IMR-90 (cell line): Measurements from ENCODE around the gene CLDN9.

Experiments
- CEBPB ChIP-seq: IDR thresholded peaks from 2 replicates; pipeline ENCODE4 v1.6.1; 2012; ENCODE audit warnings: low read depth, low read length, improper control_type of control experiment
- CHD1 ChIP-seq: IDR thresholded peaks from 2 replicates; pipeline ENCODE4 v1.6.1; 2012; ENCODE audit warnings: low read depth, low read length, improper control_type of control experiment
- FOS ChIP-seq: fragments of 150-350 bp; IDR thresholded peaks from 2 replicates; pipeline ENCODE4 v1.6.1; 2016; ENCODE audit warnings: low read depth, low read length
- POLR2A ChIP-seq: IDR thresholded peaks from 2 replicates; pipeline ENCODE4 v1.6.1; 2012; ENCODE audit warnings: mild to moderate bottlenecking, low read depth, low read length
- RAD21 ChIP-seq: IDR thresholded peaks from 2 replicates; pipeline ENCODE4 v1.6.1; 2012; ENCODE audit warnings: low read length, improper control_type of control experiment
- RCOR1 ChIP-seq: IDR thresholded peaks from 2 replicates; pipeline ENCODE4 v1.6.1; 2012; ENCODE audit warnings: mild to moderate bottlenecking, low read length, improper control_type of control experiment; ENCODE audit not compliant: insufficient replicate concordance
- SMC3 ChIP-seq: fragments of 150-350 bp; IDR thresholded peaks from 2 replicates; pipeline ENCODE4 v1.6.1; 2016; ENCODE audit warnings: low read depth, mild to moderate bottlenecking, antibody characterized with exemption, low read length, moderate library complexity
- TF ChIP-seq, protein P1 (sequence below): conservative IDR thresholded peaks from 2 replicates; pipeline ENCODE4 v1.5.1; 2012; ENCODE audit warnings: mild to moderate bottlenecking, low read depth, low read length, improper control_type of control experiment
- TF ChIP-seq, protein P2 (sequence below): fragments of 150-350 bp; IDR thresholded peaks from 2 replicates; pipeline ENCODE4 v1.6.1; 2017; ENCODE audit warnings: mild to moderate bottlenecking, antibody characterized with exemption, low read length, low read depth
- TF ChIP-seq, protein P3 (sequence below): fragments of 150-350 bp; IDR thresholded peaks from 2 replicates; pipeline ENCODE4 v1.6.1; 2016; ENCODE audit warnings: low read depth, mild to moderate bottlenecking, low read length, moderate library complexity, borderline replicate concordance

DNA sequence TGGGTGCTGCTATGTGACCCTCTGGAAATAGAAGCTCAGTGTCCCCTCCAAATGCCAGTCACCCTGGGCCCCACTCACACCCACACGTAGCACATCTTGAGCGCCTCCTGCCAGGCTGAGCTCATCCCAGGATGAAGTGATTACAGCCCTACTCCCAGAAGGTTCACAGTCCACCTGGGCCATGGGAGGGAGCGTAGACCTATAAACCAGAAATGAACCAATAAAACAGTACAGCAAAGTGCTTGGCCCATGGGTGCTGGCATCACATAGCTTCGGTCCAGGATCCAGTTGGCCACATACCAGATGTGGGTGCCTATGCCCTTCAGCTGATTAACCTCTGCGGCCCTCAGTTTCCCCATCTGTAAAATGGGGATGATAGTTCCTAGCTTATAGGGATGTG is 26.2 kb downstream of the CLDN9 start:
- TF ChIP-seq, protein P1, sequence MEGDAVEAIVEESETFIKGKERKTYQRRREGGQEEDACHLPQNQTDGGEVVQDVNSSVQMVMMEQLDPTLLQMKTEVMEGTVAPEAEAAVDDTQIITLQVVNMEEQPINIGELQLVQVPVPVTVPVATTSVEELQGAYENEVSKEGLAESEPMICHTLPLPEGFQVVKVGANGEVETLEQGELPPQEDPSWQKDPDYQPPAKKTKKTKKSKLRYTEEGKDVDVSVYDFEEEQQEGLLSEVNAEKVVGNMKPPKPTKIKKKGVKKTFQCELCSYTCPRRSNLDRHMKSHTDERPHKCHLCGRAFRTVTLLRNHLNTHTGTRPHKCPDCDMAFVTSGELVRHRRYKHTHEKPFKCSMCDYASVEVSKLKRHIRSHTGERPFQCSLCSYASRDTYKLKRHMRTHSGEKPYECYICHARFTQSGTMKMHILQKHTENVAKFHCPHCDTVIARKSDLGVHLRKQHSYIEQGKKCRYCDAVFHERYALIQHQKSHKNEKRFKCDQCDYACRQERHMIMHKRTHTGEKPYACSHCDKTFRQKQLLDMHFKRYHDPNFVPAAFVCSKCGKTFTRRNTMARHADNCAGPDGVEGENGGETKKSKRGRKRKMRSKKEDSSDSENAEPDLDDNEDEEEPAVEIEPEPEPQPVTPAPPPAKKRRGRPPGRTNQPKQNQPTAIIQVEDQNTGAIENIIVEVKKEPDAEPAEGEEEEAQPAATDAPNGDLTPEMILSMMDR: no peak
- no peak for TF ChIP-seq POLR2A
- no peak for TF ChIP-seq RCOR1
- no peak for TF ChIP-seq SMC3
- TF ChIP-seq, protein P2, sequence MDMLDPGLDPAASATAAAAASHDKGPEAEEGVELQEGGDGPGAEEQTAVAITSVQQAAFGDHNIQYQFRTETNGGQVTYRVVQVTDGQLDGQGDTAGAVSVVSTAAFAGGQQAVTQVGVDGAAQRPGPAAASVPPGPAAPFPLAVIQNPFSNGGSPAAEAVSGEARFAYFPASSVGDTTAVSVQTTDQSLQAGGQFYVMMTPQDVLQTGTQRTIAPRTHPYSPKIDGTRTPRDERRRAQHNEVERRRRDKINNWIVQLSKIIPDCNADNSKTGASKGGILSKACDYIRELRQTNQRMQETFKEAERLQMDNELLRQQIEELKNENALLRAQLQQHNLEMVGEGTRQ: no peak
- TF ChIP-seq, protein P3, sequence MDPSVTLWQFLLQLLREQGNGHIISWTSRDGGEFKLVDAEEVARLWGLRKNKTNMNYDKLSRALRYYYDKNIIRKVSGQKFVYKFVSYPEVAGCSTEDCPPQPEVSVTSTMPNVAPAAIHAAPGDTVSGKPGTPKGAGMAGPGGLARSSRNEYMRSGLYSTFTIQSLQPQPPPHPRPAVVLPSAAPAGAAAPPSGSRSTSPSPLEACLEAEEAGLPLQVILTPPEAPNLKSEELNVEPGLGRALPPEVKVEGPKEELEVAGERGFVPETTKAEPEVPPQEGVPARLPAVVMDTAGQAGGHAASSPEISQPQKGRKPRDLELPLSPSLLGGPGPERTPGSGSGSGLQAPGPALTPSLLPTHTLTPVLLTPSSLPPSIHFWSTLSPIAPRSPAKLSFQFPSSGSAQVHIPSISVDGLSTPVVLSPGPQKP: no peak
- no peak for TF ChIP-seq CEBPB
- TF ChIP-seq RAD21: no peak
- TF ChIP-seq FOS: no peak
- no peak for TF ChIP-seq CHD1
